ENCODE measurements around the gene ARSJ. TPM values are rescaled to one million over a fixed set of nuclear protein-coding genes. Genes with fewer than 3 reads are reported as not detected.

Gene ARSJ
- total and polyA plus RNA-seq, 5 donors: 1.8 to 8.7 (median 5.2) TPM

GRCh38 chr4:113971706-113972360 is 7.6 kb downstream of the ARSJ start:
- no peak for DNase-seq
- Histone ChIP-seq H3K27me3 (ENCODE audit: control insufficient read depth, insufficient read depth) (no peaks in the 10 kb centered on the region), H3K4me1 (ENCODE audit: control insufficient read depth, insufficient read depth, low read length) (no peaks in the 10 kb centered on the region), H3K9me3 (ENCODE audit: control insufficient read depth, low read length) (no peaks in the 10 kb centered on the region), H3K27ac (ENCODE audit: low read length) (no peak overlapping the region), H3K4me3 (ENCODE audit: low read length) (no peak overlapping the region)
- intact Hi-C loops (cut with DNase I): no loop called here
- 63% methylated on average over 2 of the region's 2 CpGs for WGBS
- no peak for ATAC-seq

DNA sequence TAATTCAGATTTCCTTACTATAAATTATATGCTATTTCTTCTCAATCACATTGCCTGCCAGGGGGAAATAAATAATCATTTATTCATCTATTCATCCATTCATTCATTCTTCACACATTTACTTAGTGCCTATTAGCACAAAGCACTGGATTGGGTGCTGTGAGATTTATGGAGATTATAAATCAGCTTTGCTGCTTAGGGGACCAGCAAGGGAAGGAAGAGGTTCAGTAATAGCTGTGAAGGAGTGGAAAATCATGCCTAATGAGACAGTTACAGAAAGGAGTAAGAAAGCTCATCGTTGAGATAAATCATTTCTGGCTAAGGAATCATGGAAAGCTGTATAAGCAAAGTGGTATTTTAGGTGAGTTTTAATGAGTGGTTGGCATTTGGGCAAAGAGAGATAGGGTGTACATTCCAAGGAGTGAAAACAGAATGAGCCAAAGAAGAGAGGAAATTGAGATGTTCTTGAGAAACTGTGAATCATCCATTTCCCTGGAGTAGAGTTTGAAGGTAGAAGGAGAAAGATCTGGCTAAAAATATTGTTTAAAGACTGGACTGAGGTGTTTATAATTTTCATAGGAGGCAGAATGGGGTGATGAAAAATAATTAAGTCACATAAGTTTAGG is 9.6 kb downstream of the ARSJ start:
- Histone ChIP-seq H3K9me3 (ENCODE audit: control insufficient read depth, low read length) (no peaks in the 10 kb centered on the region), H3K4me1 (ENCODE audit: control insufficient read depth, insufficient read depth, low read length) (no peaks in the 10 kb centered on the region), H3K27ac (ENCODE audit: low read length) (no peak overlapping the region), H3K27me3 (ENCODE audit: control insufficient read depth, insufficient read depth) (no peaks in the 10 kb centered on the region), H3K4me3 (ENCODE audit: low read length) (no peak overlapping the region)
- WGBS: 84% methylated on average over 1 of the region's 1 CpG
- intact Hi-C loops (cut with DNase I): no loop called here
- ATAC-seq: no peak
- no peak for DNase-seq

GRCh38 chr4:113968473-113968872 is 11.0 kb downstream of the ARSJ start:
- intact Hi-C loops (cut with DNase I): no loop called here
- no peaks in the 10 kb centered on the region for H3K27me3 ChIP-seq (ENCODE audit: control insufficient read depth, insufficient read depth)
- WGBS: 81% methylated on average over 2 of the region's 2 CpGs
- ATAC-seq (peak; percentile 35 to 41), DNase-seq (no peak)
- H3K4me1 ChIP-seq (ENCODE audit: control insufficient read depth, insufficient read depth, low read length): no peaks in the 10 kb centered on the region
- no peak overlapping the region for H3K27ac ChIP-seq (ENCODE audit: low read length)
- H3K4me3 ChIP-seq (ENCODE audit: low read length): no peak overlapping the region
- no peaks in the 10 kb centered on the region for H3K9me3 ChIP-seq (ENCODE audit: control insufficient read depth, low read length)

DNA sequence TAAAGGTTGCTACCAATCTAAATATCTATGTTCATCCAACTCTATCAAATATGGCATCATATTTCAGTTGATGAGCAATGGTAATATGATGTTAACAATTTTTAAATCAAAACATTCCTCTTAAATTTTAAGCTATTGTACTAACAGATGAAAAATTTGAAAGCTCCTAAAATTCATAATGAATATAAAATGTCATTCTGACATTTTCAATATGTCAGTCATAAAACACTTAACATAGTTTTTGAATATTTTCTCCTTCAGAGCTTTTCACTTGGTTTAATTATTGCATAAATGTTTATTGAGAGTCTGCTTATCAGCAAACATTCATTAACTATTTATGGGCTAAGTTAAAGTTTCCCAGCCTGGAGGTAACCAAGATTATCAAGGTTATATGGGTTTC is 11.8 kb downstream of the ARSJ start:
- H3K27me3 ChIP-seq (ENCODE audit: control insufficient read depth, insufficient read depth): no peaks in the 10 kb centered on the region
- ATAC-seq (no peak), DNase-seq (no peak)
- H3K4me1 ChIP-seq (ENCODE audit: control insufficient read depth, insufficient read depth, low read length): no peaks in the 10 kb centered on the region
- no peak overlapping the region for H3K27ac ChIP-seq (ENCODE audit: low read length)
- no peak overlapping the region for H3K4me3 ChIP-seq (ENCODE audit: low read length)
- intact Hi-C loops (cut with DNase I): no loop called here
- H3K9me3 ChIP-seq (ENCODE audit: control insufficient read depth, low read length): no peaks in the 10 kb centered on the region

GRCh38 chr4:113962719-113963265 is 16.7 kb downstream of the ARSJ start:
- no peaks in the 10 kb centered on the region for H3K9me3 ChIP-seq (ENCODE audit: control insufficient read depth, low read length)
- H3K27me3 ChIP-seq (ENCODE audit: control insufficient read depth, insufficient read depth): no peaks in the 10 kb centered on the region
- no peak for ATAC-seq
- no peak for DNase-seq
- intact Hi-C loops (cut with DNase I): no loop called here
- no peak overlapping the region for H3K4me3 ChIP-seq (ENCODE audit: low read length)
- no peak overlapping the region for H3K27ac ChIP-seq (ENCODE audit: low read length)
- 74% methylated on average over 3 of the region's 3 CpGs for WGBS
- no peaks in the 10 kb centered on the region for H3K4me1 ChIP-seq (ENCODE audit: control insufficient read depth, insufficient read depth, low read length)

DNA sequence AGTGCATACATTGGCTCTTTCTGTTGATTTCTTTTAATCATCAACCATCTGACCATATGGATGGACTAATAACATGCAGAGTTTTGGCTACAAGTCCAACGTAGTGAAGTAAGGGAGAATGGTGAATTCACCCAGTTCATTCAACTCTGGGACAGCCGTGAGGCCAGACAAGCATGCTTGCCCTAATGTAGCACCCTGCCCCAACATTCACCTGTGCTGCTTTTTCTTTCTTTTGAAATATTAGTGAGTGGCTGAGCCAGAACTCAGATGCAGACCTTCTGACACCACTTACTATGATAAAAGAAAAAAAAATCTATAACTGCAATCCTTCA is 17.5 kb downstream of the ARSJ start:
- ATAC-seq (no peak), DNase-seq (no peak)
- Histone ChIP-seq H3K4me3 (ENCODE audit: low read length) (no peak overlapping the region), H3K9me3 (ENCODE audit: control insufficient read depth, low read length) (no peaks in the 10 kb centered on the region), H3K4me1 (ENCODE audit: control insufficient read depth, insufficient read depth, low read length) (no peaks in the 10 kb centered on the region), H3K27ac (ENCODE audit: low read length) (no peak overlapping the region), H3K27me3 (ENCODE audit: control insufficient read depth, insufficient read depth) (no peaks in the 10 kb centered on the region)
- intact Hi-C loops (cut with DNase I): no loop called here
- 72% methylated on average over 2 of the region's 2 CpGs for WGBS

DNA sequence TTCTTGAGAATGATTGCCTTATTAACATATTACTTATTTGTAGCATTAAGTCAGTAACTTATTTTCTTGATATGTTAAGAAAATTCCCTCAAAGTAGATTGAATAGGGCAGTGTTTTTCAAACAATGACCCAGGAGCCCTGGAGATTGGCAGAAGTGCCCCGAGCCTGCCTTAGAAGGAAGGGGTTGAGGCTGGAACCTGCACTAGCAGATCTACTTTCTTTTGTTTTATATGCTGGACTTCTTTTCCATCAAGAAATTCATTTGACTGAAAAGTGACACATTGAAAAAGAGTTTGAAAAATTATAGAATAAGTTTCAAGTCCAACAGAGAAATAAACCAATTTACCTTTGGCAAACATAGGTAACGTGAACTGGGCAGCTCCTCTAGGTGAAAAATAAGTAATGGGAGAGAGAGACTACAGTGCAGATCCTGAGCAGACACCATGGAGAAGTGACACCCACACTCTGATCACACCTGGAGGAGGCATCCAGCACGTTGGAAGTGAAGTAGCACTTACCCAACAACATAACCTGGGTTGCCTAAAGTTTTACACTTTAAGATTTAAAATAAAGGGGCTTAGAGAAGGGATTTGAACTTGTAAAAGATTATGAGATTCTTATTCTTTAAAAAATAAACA is 18.6 kb downstream of the ARSJ start:
- ATAC-seq (no peak), DNase-seq (no peak)
- WGBS: 73% methylated on average over 3 of the region's 3 CpGs
- Histone ChIP-seq H3K4me1 (ENCODE audit: control insufficient read depth, insufficient read depth, low read length) (no peaks in the 10 kb centered on the region), H3K9me3 (ENCODE audit: control insufficient read depth, low read length) (no peaks in the 10 kb centered on the region), H3K4me3 (ENCODE audit: low read length) (no peak overlapping the region), H3K27ac (ENCODE audit: low read length) (no peak overlapping the region), H3K27me3 (ENCODE audit: control insufficient read depth, insufficient read depth) (no peaks in the 10 kb centered on the region)
- intact Hi-C loops (cut with DNase I): no loop called here

- Histone ChIP-seq H3K4me3 (ENCODE audit: low read length) (no peak overlapping the region), H3K27ac (ENCODE audit: low read length) (no peak overlapping the region), H3K27me3 (ENCODE audit: control insufficient read depth, insufficient read depth) (no peaks in the 10 kb centered on the region), H3K4me1 (ENCODE audit: control insufficient read depth, insufficient read depth, low read length) (no peaks in the 10 kb centered on the region), H3K9me3 (ENCODE audit: control insufficient read depth, low read length) (no peaks in the 10 kb centered on the region)
- DNase-seq (no peak), ATAC-seq (no peak)
- intact Hi-C loops (cut with DNase I): loop anchor here in 1 of 4 donors (10.0 kb wide), 1 partner anchor 115 kb away; no protein-coding TSS in a partner anchor
Measured at GRCh38 chr4:113959539-113959937, 19.9 kb downstream of the ARSJ start.

- Histone ChIP-seq H3K27ac (ENCODE audit: low read length) (no peak overlapping the region), H3K4me3 (ENCODE audit: low read length) (no peak overlapping the region), H3K9me3 (ENCODE audit: control insufficient read depth, low read length) (no peaks in the 10 kb centered on the region), H3K27me3 (ENCODE audit: control insufficient read depth, insufficient read depth) (no peaks in the 10 kb centered on the region), H3K4me1 (ENCODE audit: control insufficient read depth, insufficient read depth, low read length) (no peaks in the 10 kb centered on the region)
- 54% methylated on average over 8 of the region's 8 CpGs for WGBS
- intact Hi-C loops (cut with DNase I): loop anchor here in 1 of 4 donors (10.0 kb wide), 1 partner anchor 116 kb away; no protein-coding TSS in a partner anchor
- peak; percentile 62 to 66 for ATAC-seq
- no peak for DNase-seq
Measured at GRCh38 chr4:113958766-113959538, 20.5 kb downstream of the ARSJ start.

DNA sequence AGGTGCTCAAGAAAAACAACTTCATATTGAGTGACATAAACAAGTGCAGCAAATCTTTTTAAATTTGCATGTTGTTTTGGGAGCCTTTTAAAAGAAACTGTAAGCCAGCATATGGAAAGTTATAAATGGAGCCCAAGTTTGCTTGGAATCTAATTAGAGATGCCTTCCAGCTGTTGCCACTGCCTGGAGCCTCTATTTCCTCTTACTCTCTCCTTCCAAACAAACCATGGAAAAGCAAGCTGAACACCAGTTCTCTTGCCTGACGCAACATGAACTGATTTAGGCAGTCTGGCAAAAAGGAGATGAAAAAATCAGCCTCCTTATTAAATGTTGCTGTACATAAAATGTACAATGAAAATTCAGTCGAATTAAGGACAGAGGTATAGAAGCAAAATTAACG is 21.5 kb downstream of the ARSJ start:
- H3K27ac ChIP-seq (ENCODE audit: low read length): no peak overlapping the region
- H3K4me3 ChIP-seq (ENCODE audit: low read length): no peak overlapping the region
- no peak for DNase-seq
- 83% methylated on average over 3 of the region's 3 CpGs for WGBS
- no peaks in the 10 kb centered on the region for H3K4me1 ChIP-seq (ENCODE audit: control insufficient read depth, insufficient read depth, low read length)
- intact Hi-C loops (cut with DNase I): loop anchor here in 1 of 4 donors (10.0 kb wide), 1 partner anchor 117 kb away; no protein-coding TSS in a partner anchor
- no peaks in the 10 kb centered on the region for H3K9me3 ChIP-seq (ENCODE audit: control insufficient read depth, low read length)
- ATAC-seq: peak in 1 of 2 donors; percentile 50
- no peaks in the 10 kb centered on the region for H3K27me3 ChIP-seq (ENCODE audit: control insufficient read depth, insufficient read depth)

- DNase-seq: no peak
- intact Hi-C loops (cut with DNase I): loop anchor here in 1 of 4 donors (10.0 kb wide), 1 partner anchor 119 kb away; no protein-coding TSS in a partner anchor
- no peaks in the 10 kb centered on the region for H3K9me3 ChIP-seq (ENCODE audit: control insufficient read depth, low read length)
- WGBS: 86% methylated on average over 3 of the region's 3 CpGs
- H3K27ac ChIP-seq (ENCODE audit: low read length): no peak overlapping the region
- ATAC-seq: no peak
- H3K4me1 ChIP-seq (ENCODE audit: control insufficient read depth, insufficient read depth, low read length): peaks cover 2% of the 10 kb centered on the region
- H3K27me3 ChIP-seq (ENCODE audit: control insufficient read depth, insufficient read depth): no peaks in the 10 kb centered on the region
- H3K4me3 ChIP-seq (ENCODE audit: low read length): no peak overlapping the region
Measured at GRCh38 chr4:113955948-113956347, 23.5 kb downstream of the ARSJ start.
